Mononuclear cell (primary cell): ENCODE measurements around the gene FAM234A. TPM values are rescaled to one million over a fixed set of nuclear protein-coding genes. Genes with fewer than 3 reads are reported as not detected.

Experiments used
- H3K27me3 ChIP-seq: 2 replicates; pipeline ENCODE4 v1.6.0; 2011; ENCODE audit warnings: low read length, control low read depth; ENCODE audit not compliant: insufficient read depth
- H3K4me1 ChIP-seq: 2 replicates; pipeline ENCODE4 v1.5.1; 2011; ENCODE audit warnings: mild to moderate bottlenecking, low read length, control low read depth; ENCODE audit not compliant: insufficient read depth
- H3K4me3 ChIP-seq: 2 replicates; pipeline ENCODE4 v1.5.1; 2011; ENCODE audit warnings: mild to moderate bottlenecking, low read length, moderate library complexity
- H3K9me3 ChIP-seq: 2 replicates; pipeline ENCODE4 v1.5.1; 2011; ENCODE audit warnings: low read depth, mild to moderate bottlenecking, control low read depth, low read length
- total RNA-seq: library from RNA; depleted of rRNA; stranded (reverse); fragments of >200 nt; gene quantifications from one replicate; pipeline ENCODE4 v1.2.3, GENCODE V29; 2012

FAM234A gene
- total RNA-seq, 1 donor: 22.1 TPM

- Histone ChIP-seq H3K27me3 (no peaks in the 10 kb centered on the region), H3K4me1 (no peaks in the 10 kb centered on the region), H3K4me3 (no peak overlapping the region), H3K9me3 (no peaks in the 10 kb centered on the region)
Observed at GRCh38 chr16:289395-289997, 54.9 kb downstream of the FAM234A start.

DNA sequence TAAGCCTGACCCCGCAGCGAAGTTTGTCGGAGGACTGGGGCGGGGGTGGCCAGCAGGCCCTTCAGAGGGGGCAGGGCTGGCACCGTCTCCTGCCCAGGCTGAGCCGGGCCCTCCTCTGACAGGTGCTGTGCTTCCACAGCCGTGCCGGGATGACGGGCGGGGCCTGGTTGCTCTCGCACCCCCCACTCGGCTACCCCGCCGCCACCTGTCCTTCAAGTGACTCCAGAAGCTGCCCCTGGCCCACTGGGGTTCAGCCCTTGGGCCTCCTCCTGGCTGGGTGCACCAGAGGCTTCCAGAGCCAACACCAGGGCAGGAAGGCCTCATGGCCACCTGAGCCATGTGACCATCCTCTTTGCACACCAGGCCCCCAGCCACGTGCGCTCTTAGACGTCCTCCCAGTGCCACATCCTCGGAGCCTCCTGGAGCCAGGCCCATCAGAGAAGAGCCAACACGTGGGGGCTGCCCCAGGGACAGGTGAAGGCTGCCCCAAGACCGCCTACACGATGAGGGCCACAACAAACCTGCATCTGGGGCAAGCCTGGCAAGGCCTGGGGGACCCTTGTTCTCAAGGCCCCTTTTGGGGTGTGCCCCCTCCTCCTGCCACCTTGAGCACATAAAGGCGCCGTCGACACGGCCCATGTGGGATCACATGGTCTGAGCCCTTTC, 55.5 kb downstream of the FAM234A start:
- H3K4me3 ChIP-seq: no peak overlapping the region
- H3K9me3 ChIP-seq: no peaks in the 10 kb centered on the region
- no peaks in the 10 kb centered on the region for H3K4me1 ChIP-seq
- H3K27me3 ChIP-seq: no peaks in the 10 kb centered on the region

DNA sequence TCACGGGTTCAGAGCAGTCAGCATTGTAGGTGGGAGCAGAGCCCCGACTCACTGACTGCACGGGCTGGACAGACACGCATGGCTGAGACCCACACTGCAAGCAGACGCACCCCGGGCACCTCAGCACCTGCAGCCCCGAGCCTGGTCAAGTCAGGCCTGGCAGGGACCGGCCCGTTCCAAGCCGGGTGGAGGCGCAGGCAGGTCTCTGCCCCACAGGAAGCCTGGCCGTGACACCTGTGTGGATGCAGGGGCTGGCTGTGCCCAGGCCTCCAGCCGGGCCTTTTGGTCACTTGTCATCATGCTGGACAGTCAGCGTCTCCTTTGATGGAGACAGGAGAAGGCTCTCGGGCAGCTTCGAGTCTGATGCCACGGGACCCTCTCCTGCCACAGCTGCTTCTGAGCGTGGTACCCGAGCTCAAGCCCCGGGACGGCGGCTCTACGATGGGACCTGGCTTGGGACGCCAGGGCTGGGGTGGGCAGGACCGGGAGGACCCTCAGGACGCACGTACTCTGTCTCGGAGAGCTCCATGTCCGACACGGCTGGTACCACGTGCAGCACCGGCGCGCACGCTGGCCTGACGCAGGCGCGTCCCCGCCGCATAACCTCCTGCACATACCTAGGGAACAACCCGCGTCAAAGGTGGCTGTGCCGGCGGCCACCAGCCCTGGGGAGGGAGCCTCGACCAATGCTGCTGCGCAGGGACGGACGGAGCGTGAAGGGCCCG, 56.2 kb downstream of the FAM234A start:
- H3K4me3 ChIP-seq: no peak overlapping the region
- no peaks in the 10 kb centered on the region for H3K9me3 ChIP-seq
- no peaks in the 10 kb centered on the region for H3K27me3 ChIP-seq
- H3K4me1 ChIP-seq: no peaks in the 10 kb centered on the region

GRCh38 chr16:291539-291938, 56.9 kb downstream of the FAM234A start:
- Histone ChIP-seq H3K9me3 (no peaks in the 10 kb centered on the region), H3K4me1 (no peaks in the 10 kb centered on the region)

DNA sequence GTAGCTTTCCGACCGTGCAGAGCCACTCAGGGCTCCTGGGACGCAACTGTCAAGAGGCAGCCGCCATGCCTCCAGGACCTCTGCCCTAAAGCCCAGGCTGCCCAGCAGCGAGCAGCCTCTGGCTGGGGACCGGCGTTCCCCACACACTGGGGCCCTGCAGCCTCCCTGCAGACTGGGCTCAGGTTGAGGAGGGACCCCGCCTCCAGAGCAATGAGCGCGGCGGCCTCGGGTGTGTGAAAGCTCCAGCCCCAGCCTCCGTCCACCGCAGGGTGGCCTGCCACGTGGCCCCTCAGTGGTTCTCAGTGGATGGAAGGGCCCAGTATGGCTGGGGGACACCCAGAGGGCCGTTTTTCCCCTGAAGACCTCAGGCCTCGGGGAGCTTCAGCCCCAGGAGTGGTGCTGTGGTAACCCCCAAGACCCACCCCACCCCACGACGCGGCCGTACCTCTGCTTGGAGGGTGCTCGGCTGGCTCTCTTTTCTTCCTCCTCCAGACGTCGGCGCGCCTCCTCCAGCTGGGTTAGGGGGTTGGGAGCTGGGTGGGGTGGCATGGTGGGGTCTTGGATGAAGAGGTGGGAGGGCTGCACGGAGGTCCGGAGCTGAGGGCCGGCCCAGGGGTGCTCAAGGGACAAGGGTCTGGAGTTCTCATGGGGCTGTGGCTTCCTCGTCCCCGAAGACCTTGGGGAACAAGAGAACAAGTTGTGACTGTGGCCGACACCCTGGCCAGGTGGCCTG, 58.6 kb downstream of the FAM234A start:
- Histone ChIP-seq H3K4me1 (no peaks in the 10 kb centered on the region), H3K9me3 (no peaks in the 10 kb centered on the region), H3K4me3 (no peak overlapping the region), H3K27me3 (no peaks in the 10 kb centered on the region)

More at GRCh38 chr16:291539-291938, 56.9 kb downstream of the FAM234A start:
- no peak overlapping the region for H3K4me3 ChIP-seq
- no peaks in the 10 kb centered on the region for H3K27me3 ChIP-seq

GRCh38 chr16:296276-296675, 61.7 kb downstream of the FAM234A start:
- Histone ChIP-seq H3K9me3 (no peaks in the 10 kb centered on the region), H3K27me3 (no peaks in the 10 kb centered on the region), H3K4me3 (no peak overlapping the region), H3K4me1 (no peaks in the 10 kb centered on the region)

DNA sequence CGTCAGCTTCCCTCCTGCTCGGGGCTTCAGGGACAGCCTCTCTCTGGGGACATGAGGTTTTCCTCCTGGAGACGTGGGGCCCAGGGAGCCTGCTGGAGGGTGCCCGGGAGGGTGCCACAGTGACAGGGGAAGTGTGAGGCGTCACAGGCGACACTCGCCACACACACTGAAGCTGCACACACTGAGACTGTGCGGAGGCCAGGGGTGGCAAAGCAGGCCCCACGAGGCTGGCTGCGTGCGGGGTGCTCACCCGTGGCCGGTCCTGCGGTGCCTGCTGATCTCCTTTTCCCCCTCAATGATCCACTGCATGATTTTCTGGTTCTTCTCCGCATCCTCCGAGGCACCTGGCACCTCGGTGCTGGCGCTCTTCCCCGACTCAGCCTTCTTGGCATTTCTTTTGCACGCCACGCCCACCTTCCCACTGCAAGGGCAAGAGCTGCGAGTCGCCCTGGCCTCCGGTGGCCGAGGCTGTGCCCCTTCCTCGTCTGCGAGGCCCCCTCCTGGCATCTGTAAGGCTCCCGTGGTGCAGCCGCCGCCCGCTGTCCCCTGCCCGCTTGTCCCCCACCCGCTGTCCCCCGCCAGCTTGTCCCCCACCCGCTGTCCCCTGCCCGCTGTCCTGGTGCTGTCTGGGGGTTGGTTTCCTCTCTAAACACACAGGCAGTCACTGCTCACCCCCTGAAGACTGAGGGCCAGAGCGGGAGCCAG, 62.3 kb downstream of the FAM234A start:
- H3K4me3 ChIP-seq: no peak overlapping the region
- H3K4me1 ChIP-seq: no peaks in the 10 kb centered on the region
- no peaks in the 10 kb centered on the region for H3K9me3 ChIP-seq
- no peaks in the 10 kb centered on the region for H3K27me3 ChIP-seq

DNA sequence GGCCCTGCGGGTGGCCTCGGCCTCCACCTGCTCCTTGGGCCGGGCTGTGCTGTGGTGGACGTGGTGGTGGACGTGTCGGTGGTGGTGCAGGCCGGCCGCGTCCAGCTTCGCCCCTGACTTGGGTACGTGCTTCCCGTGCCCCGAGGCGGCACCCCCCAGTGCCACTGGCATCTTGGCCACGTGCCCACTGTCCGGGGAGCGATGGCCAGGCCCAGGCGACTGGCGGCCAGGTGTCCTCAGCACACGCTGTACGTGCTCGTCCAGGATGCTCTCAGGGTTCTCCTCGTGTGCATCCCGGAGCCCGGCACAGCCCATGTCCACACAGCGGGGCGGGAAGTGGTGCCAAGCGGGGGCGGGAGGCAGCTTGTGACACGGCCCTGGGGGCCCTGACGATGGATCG, 63.2 kb downstream of the FAM234A start:
- H3K27me3 ChIP-seq: no peaks in the 10 kb centered on the region
- no peak overlapping the region for H3K4me3 ChIP-seq
- H3K4me1 ChIP-seq: no peaks in the 10 kb centered on the region
- H3K9me3 ChIP-seq: no peaks in the 10 kb centered on the region

DNA sequence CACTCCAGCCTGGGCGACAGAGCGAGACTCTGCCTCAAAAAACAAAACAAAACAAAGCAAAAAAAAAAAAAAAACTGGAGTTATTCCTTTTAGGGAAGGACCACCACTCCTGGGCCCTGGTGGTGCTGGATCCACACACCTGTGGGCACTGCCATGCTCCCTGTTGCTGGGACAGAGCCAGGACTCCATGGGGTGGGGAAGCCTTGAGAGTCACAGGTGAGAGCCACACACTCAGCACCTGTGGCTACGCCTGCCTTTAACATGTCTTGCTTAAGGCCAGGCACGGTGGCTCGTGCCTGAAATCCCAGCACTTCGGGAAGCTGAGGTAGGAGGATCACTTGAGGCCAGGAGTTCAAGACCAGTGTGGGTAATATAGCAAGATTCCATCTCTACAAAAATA, 66.6 kb downstream of the FAM234A start:
- H3K9me3 ChIP-seq: no peaks in the 10 kb centered on the region
- H3K4me3 ChIP-seq: no peak overlapping the region
- no peaks in the 10 kb centered on the region for H3K27me3 ChIP-seq
- no peaks in the 10 kb centered on the region for H3K4me1 ChIP-seq

DNA sequence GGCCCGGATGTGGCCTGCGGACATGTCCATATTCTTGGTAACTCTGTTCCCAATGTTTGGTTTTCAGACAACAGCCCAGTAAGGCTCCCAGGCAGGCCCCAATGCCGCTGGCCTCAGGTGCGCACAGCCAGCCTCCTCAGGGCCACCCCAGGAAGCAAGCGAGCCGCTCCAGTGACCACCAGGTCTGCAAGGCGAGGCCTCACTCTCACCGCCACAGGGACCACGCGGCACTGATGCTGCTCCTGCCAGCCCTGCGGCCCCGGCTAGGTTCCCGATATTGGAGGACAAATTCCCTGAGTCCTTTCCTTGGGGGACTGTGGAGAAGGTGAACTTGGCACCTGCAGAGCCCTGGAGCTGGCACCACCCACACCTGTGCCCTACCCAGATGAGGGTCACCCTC, 67.3 kb downstream of the FAM234A start:
- H3K4me3 ChIP-seq: no peak overlapping the region
- H3K9me3 ChIP-seq: no peaks in the 10 kb centered on the region
- H3K27me3 ChIP-seq: no peaks in the 10 kb centered on the region
- H3K4me1 ChIP-seq: peaks cover 2% of the 10 kb centered on the region

- Histone ChIP-seq H3K27me3 (no peaks in the 10 kb centered on the region), H3K9me3 (no peaks in the 10 kb centered on the region), H3K4me3 (no peak overlapping the region), H3K4me1 (peaks cover 7% of the 10 kb centered on the region)
Observed at GRCh38 chr16:303760-304505, 69.3 kb downstream of the FAM234A start.

GRCh38 chr16:305916-306626, 71.5 kb downstream of the FAM234A start:
- Histone ChIP-seq H3K9me3 (no peaks in the 10 kb centered on the region), H3K4me3 (no peak overlapping the region), H3K27me3 (no peaks in the 10 kb centered on the region), H3K4me1 (peaks cover 18% of the 10 kb centered on the region)

DNA sequence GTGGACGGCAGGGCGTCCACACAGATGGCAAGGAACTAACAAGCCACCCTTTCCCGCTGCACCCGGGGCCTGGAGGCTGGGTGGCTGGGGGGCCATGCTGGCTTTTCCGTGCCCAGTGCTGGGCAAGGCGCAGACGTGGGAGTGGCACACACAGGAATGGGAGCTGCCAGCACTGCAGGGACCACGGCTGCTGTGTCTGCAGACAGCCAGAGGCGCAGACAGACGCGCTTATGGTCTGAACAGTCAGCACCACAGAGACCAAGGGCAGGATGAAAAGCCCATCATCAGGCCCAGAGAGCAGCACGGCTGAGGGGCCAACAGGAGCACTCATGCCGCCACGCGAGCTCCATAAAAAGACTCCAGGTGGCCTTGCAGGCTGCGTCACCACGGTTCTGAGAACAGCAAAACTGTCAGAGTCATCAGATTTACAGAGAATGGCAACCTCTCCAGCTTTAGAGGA, 72.3 kb downstream of the FAM234A start:
- H3K4me1 ChIP-seq: peaks cover 18% of the 10 kb centered on the region
- H3K9me3 ChIP-seq: no peaks in the 10 kb centered on the region
- H3K27me3 ChIP-seq: no peaks in the 10 kb centered on the region
- no peak overlapping the region for H3K4me3 ChIP-seq
